ENCODE results near the gene AR. TPM values are rescaled to one million over a fixed set of nuclear protein-coding genes. Genes with fewer than 3 reads are reported as not detected.

Gene AR
- total RNA-seq, 1 donor from 2014 or later: 18.2 TPM

DNA sequence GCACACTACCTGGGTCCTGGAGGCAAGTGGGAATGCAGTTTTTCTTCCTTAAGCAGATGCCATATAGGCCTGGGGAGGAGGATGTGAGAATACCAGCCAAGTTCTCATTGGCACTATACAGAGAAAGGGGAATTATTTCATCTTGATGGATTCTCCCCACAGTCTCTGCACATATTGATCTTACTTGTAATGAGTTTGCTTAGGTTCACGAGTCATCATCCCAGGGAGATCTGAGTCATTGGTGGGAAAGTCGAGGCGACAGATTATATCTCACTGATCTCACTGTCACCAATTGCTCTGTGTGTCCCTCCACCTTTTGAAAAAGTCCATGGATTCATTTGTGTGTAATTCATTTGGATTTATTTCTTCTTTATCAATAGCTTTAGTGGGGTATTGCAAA lies 156.8 kb downstream of the AR start:
- no peak for DNase-seq
- intact Hi-C loops (cut with DNase I): no loop called here
- no peak for ATAC-seq (ENCODE audit: poor library complexity)

DNA sequence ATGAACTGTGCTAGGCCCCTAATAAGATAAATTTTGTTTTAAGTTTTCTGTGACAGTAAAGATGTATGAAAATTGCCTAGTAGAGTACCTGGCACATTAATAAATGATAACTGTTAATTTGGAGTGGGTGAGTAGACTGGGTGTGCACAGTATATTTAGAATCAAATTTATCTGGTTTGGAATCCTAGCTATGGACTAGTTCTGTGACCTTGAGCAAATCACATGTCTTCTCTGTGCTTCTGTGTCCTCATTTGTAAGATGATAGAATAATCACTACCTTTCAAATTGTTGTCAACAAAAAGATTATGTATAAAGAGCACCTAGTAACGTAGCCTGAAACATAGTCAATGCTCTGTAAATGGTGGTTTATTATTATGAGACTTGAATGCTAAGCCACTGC lies 170.2 kb downstream of the AR start:
- peak; percentile 65 for ATAC-seq (ENCODE audit: poor library complexity)
- DNase-seq: no peak
- intact Hi-C loops (cut with DNase I): no loop called here

DNA sequence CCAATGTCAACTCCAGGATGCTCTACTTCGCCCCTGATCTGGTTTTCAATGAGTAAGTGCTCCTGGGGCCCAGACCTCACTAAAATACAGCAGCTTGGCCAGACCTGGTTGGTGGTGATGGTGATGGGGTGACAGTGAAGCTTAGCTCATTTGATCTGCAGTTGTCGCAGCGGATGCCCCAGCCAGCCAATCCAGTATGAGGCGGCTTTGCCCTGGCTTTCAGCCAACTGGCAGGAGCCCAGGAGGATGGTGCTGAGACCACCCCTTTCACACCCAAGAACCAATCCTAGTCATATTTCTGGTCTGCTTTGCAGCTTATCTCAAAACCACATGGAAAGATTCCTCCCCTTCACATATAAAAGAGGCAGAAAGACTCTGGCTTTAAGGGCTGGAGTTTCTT lies 173.8 kb downstream of the AR start:
- intact Hi-C loops (cut with DNase I): no loop called here
- ATAC-seq (ENCODE audit: poor library complexity): no peak
- DNase-seq: no peak

DNA sequence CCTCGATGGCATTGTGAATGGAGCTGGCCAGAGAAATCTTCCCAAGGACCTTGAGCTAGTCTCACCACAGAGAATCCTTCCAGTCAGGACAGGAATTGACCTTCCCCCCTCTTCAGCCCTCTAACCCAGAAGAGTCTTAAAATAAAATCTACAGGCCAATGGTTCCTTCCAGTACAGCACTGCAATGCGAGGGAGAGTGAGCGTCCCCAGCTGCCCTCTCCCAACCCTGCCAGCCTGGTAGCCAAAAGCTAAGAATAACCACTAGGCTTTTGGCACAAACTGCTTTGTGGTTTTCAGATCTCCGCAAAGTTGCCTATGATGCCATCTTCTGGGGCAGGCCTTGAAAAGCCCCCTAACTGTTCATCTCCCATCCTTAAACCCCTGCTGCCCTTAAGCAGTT lies 175.1 kb downstream of the AR start:
- intact Hi-C loops (cut with DNase I): no loop called here

DNA sequence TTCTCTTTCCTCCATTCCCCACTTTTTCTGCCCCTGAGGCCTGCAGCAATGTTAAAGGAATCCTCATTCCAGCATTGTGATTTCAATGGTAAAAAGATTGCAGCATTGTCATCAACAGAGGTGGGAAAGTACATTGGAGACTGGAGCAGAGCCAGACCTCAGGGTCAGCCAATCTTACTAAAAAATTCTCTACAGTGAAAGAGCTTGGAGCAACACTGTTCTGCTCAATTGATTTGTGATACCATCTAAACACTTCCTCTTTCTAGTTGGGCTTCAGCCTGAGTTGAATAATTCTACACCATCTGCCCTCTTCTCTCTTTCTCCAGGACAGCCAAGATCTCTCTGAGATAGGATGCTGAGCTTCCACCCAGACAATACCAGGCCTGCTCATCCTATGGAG lies 176.5 kb downstream of the AR start:
- intact Hi-C loops (cut with DNase I): no loop called here
- DNase-seq: no peak
- ATAC-seq (ENCODE audit: poor library complexity): peak; percentile 5

More for the DNA sequence above, 175.1 kb downstream of the AR start:
- peak; percentile 86 for ATAC-seq (ENCODE audit: poor library complexity)
- peak; percentile 46 for DNase-seq

DNA sequence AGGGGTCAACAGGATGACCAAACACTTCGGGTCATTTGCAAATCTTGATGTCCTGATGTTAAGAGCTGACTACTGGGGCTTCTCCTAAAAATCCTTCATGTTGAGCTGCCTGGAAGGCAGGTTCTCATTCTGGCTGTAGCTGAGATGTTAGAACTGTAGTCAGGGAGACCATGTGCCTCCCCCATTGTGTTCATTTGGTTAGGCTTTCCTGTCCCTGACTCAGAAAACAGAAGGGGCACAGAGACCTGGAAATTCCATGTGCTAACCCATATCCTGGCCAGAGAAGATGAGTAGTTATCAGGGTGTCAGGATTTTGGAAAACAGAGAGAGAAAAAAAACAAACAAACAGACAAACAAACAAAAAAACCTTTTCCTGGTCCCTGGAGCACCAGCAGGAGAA lies 177.5 kb downstream of the AR start:
- DNase-seq (no peak), ATAC-seq (ENCODE audit: poor library complexity) (no peak)
- intact Hi-C loops (cut with DNase I): no loop called here

DNA sequence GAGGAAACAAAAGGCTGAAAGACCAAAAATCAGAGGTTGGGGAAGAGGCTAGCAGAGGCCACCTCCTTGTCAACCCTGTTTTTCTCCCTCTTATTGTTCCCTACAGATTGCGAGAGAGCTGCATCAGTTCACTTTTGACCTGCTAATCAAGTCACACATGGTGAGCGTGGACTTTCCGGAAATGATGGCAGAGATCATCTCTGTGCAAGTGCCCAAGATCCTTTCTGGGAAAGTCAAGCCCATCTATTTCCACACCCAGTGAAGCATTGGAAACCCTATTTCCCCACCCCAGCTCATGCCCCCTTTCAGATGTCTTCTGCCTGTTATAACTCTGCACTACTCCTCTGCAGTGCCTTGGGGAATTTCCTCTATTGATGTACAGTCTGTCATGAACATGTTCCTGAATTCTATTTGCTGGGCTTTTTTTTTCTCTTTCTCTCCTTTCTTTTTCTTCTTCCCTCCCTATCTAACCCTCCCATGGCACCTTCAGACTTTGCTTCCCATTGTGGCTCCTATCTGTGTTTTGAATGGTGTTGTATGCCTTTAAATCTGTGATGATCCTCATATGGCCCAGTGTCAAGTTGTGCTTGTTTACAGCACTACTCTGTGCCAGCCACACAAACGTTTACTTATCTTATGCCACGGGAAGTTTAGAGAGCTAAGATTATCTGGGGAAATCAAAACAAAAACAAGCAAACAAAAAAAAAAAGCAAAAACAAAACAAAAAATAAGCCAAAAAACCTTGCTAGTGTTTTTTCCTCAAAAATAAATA lies 179.9 kb downstream of the AR start:
- ATAC-seq (ENCODE audit: poor library complexity) (no peak), DNase-seq (no peak)
- intact Hi-C loops (cut with DNase I): no loop called here

DNA sequence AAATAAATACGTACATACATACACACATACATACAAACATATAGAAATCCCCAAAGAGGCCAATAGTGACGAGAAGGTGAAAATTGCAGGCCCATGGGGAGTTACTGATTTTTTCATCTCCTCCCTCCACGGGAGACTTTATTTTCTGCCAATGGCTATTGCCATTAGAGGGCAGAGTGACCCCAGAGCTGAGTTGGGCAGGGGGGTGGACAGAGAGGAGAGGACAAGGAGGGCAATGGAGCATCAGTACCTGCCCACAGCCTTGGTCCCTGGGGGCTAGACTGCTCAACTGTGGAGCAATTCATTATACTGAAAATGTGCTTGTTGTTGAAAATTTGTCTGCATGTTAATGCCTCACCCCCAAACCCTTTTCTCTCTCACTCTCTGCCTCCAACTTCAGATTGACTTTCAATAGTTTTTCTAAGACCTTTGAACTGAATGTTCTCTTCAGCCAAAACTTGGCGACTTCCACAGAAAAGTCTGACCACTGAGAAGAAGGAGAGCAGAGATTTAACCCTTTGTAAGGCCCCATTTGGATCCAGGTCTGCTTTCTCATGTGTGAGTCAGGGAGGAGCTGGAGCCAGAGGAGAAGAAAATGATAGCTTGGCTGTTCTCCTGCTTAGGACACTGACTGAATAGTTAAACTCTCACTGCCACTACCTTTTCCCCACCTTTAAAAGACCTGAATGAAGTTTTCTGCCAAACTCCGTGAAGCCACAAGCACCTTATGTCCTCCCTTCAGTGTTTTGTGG lies 180.7 kb downstream of the AR start:
- intact Hi-C loops (cut with DNase I): no loop called here
- DNase-seq: no peak
- ATAC-seq (ENCODE audit: poor library complexity): peak; percentile 52

DNA sequence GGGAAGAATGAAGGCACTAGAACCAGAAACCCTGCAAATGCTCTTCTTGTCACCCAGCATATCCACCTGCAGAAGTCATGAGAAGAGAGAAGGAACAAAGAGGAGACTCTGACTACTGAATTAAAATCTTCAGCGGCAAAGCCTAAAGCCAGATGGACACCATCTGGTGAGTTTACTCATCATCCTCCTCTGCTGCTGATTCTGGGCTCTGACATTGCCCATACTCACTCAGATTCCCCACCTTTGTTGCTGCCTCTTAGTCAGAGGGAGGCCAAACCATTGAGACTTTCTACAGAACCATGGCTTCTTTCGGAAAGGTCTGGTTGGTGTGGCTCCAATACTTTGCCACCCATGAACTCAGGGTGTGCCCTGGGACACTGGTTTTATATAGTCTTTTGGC lies 181.7 kb downstream of the AR start:
- no peak for ATAC-seq (ENCODE audit: poor library complexity)
- intact Hi-C loops (cut with DNase I): no loop called here
- DNase-seq: no peak

DNA sequence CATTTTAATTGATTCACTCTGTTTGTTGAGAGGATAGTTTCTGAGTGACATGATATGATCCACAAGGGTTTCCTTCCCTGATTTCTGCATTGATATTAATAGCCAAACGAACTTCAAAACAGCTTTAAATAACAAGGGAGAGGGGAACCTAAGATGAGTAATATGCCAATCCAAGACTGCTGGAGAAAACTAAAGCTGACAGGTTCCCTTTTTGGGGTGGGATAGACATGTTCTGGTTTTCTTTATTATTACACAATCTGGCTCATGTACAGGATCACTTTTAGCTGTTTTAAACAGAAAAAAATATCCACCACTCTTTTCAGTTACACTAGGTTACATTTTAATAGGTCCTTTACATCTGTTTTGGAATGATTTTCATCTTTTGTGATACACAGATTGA lies 182.2 kb downstream of the AR start:
- DNase-seq (no peak), ATAC-seq (ENCODE audit: poor library complexity) (no peak)
- intact Hi-C loops (cut with DNase I): no loop called here

DNA sequence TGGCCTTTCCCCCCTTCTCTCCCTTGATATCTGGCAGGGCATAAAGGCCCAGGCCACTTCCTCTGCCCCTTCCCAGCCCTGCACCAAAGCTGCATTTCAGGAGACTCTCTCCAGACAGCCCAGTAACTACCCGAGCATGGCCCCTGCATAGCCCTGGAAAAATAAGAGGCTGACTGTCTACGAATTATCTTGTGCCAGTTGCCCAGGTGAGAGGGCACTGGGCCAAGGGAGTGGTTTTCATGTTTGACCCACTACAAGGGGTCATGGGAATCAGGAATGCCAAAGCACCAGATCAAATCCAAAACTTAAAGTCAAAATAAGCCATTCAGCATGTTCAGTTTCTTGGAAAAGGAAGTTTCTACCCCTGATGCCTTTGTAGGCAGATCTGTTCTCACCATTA lies 183.8 kb downstream of the AR start:
- DNase-seq (no peak), ATAC-seq (ENCODE audit: poor library complexity) (no peak)
- intact Hi-C loops (cut with DNase I): no loop called here

DNA sequence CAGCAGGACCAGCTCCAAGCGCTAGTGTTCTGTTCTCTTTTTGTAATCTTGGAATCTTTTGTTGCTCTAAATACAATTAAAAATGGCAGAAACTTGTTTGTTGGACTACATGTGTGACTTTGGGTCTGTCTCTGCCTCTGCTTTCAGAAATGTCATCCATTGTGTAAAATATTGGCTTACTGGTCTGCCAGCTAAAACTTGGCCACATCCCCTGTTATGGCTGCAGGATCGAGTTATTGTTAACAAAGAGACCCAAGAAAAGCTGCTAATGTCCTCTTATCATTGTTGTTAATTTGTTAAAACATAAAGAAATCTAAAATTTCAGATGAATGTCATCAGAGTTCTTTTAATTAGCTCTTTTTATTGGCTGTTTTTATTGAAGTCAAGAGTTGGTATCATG lies 186.5 kb downstream of the AR start:
- DNase-seq: no peak
- intact Hi-C loops (cut with DNase I): no loop called here
- no peak for ATAC-seq (ENCODE audit: poor library complexity)

DNA sequence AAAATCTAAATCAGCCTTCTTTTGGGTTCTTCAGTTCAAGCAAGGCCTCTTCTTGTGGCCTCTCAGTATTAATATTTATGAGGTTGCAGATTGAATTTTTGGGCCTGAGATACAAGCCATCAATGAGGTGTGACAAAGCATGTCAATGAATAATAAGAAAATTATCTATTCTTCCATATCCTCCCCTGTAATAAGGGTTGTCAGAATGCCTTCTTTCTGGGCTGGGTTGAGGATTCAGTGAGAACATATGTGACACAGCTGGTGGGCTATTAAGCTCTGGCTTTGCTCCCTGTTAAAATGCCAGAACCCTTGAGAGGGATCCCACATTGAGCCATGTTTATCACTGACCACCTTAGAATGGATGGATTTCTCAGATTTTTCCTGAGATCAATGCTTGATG lies 187.2 kb downstream of the AR start:
- ATAC-seq (ENCODE audit: poor library complexity): no peak
- DNase-seq: no peak
- intact Hi-C loops (cut with DNase I): no loop called here

DNA sequence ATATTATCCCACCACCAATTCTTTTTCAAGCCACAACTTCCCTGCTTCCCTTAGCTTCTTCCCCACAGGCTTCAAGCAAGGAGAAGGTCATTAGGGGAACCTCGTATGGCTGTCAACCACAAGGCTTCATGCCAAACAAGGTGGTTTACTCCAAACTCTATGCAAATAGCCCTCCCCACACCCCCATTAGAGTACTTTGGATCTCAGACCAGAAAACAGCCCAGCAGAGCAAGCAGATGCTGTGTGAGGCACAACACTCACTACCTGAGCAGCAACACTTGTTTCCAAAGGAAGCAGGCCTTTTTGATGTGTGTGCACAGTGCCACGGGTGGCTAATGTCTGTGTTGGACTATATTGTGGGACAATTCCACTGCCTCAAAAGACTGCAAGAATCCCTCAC lies 189.0 kb downstream of the AR start:
- ATAC-seq (ENCODE audit: poor library complexity): no peak
- intact Hi-C loops (cut with DNase I): no loop called here

DNA sequence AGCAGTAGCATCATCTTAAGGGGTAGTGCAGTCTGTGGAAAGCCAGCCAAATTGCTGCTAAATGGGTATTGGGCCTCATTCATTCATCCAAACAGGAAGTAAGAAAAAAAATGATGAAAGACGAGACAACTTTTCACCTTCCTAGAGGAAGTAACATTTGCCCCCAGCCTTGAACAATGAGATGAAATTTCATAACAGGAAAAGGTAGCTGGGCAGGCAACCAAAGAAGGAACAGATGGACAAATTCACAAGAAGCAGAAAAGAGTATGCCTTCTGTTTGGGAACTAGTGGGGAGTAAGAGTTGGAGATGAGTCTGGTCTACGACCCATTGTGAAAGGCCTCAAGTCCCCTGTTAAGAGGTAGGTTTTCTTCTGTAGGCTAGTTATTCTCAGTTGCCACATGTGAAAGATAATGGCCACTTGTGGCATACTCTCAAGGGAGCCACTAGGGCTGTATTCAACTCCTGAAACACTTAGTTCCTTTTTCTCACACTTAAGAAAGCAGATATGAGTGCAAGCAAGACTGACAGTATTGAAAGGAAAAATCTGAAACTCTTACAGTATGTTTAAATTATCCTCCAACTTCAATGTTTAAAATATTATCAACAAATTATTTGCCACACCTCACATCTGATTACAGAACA lies 190.4 kb downstream of the AR start:
- DNase-seq (no peak), ATAC-seq (ENCODE audit: poor library complexity) (no peak)
- intact Hi-C loops (cut with DNase I): no loop called here

More for the DNA sequence above, 189.0 kb downstream of the AR start:
- DNase-seq: no peak

DNA sequence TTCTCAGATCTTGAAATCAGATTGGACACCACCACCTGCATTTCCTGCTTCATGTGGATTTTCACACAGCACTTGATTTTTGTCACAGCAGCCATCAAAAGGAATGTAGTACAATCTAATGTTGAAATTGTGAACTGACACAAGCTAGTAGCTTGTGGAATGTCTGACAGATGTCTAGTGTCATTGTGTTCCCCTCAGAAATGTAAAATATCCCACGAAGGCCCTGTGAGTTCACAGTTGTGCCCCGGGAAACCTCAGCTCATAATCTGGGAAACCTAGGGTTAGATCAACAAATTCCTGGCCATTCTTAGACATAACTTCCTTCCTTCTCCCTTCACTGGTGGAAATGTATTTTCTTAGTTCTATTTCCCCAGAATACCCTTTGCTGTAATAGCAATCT lies 205.7 kb downstream of the AR start:
- intact Hi-C loops (cut with DNase I): no loop called here
- DNase-seq (no peak), ATAC-seq (ENCODE audit: poor library complexity) (no peak)

DNA sequence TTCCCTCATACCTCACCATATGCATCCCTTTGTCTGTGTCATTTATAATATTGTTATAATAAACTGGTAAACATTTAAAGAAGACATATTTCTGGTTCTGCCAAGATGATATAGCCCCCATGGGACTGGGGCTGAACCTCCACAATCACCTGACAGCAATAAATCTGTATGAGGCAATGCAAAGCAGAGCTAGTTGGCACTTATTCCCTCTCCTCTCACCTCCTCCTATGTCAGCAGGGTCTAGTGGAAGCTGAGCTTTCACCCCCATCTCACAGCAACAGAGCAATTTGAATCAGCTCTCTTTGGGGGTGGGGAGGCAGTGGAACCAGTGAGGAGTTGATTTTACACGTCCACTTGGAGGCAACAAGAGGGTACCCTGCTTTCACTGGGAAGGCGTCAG lies 206.9 kb downstream of the AR start:
- ATAC-seq (ENCODE audit: poor library complexity): no peak
- DNase-seq: no peak
- intact Hi-C loops (cut with DNase I): no loop called here

DNA sequence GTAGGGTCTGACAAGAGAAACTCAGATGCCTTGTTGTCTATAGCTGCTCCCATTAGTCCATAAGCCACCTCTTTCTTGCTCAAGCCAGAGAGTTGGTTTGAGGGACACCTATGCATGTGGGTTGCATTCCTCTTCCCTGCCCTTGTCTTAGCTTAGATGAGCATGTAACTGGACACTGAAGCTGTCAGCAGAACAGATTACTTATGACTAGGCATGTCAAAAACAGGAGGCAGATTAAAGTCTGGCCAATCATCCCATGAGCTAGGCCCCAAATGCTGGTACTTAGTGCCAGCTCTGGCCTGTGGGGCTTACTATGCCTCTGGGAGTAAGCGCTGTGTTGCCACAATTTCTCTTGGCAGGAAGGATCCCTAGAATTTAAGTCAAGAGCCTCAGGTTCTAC lies 215.2 kb downstream of the AR start:
- no peak for DNase-seq
- ATAC-seq (ENCODE audit: poor library complexity): no peak
- intact Hi-C loops (cut with DNase I): no loop called here

DNA sequence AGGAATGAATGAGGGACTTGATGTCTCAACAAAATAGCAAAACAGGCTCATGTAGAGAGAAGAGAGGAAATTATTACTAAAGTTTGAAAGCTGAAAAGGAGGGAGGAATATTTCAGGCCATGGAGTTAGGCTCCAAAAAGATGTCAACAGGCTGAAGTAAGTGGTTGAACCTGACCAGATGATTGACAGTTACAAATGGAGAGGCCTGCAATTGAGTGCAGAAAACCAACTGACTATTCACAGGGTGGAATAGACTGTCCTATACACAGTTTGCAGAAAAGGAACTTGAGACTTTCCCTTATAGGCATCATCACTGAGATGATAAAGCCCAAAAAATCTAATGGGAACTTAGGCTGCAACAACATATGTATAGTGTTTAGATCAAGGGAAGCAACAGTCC lies 233.3 kb downstream of the AR start:
- DNase-seq (no peak), ATAC-seq (ENCODE audit: poor library complexity) (peak; percentile 45)
- intact Hi-C loops (cut with DNase I): no loop called here

DNA sequence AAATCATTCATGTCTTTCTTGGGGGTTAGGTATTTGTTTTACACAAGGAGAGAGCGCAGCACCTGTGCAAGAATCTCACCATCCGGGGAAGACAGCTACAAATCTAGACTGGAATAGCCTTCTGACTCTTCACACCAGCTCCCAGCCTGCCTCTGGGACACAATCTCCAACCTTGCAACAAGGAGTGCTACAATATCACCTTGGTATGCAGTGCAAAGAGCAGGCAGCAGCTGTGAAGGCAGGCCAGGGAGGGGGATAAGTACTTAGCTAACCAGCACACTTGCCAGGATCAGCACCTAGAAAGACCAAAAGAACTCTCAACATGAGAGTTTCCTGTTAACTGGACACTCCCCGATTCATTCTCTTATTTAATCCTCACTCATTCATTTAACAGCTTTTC lies 235.3 kb downstream of the AR start:
- no peak for ATAC-seq (ENCODE audit: poor library complexity)
- DNase-seq: no peak
- intact Hi-C loops (cut with DNase I): no loop called here

All from Right ventricle myocardium superior (tissue), 1 donor.